Inferior parietal cortex (tissue), 1 donor: ENCODE measurements around the gene CAPN7.
A peak's percentile ranks its signal among the peaks of the same experiment; 100 is the strongest.

Source experiments
- DNase-seq: peaks from one replicate; pipeline ENCODE4 v3.0.0-alpha.2; 2016; ENCODE audit errors: extremely low spot score

The CAPN7 gene

GRCh38 chr3:15246186-15246585 is 40.1 kb downstream of the CAPN7 start:
- DNase-seq: no peak

- no peak for DNase-seq
Observed at GRCh38 chr3:15253023-15253697, 47.1 kb downstream of the CAPN7 start.

GRCh38 chr3:15255215-15255614 is 49.2 kb downstream of the CAPN7 start:
- no peak for DNase-seq

DNA sequence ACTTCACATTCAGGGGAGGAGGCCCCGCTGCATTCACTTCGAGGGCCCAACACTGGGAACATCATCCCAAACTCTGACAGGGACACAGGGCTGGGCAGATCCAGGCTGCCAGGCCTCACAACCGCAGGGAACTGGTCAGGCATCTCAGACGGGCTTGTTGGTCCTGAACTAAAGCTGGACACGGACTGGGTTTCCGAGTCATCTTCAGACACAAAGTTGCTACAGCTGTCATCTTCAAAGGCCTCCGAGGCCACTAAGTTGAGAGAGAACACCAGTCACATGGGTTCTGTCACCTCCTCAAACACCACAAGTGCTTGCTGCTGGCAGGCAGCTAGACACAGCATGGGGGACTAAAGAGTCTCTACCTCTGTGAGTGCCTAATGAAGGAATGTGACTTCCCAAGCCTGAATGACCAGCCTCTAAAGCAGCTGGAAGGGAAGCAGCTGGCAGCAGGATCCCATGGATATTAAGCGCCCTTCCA is 50.9 kb downstream of the CAPN7 start:
- no peak for DNase-seq

DNA sequence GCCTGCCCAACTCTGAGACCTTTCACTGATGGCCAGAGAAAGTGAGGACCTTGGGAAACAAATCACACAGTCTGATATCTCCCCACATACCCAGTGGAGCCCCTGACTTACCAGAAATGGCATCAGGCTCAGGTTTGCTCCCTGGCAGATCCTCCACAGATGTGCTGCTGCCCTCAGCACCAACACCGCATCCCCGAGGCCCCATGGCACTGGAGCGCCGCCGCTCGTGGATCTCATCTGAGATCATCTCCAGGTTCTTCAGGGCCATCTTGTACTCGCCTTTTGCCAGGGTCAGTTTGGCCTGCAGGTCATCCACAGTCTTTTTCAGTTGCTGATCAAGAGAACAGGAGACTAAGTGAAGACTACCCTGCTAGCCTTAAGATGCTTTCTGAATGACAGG is 52.7 kb downstream of the CAPN7 start:
- DNase-seq: no peak

- DNase-seq: no peak
Observed at GRCh38 chr3:15260531-15260930, 54.5 kb downstream of the CAPN7 start.

- DNase-seq: no peak
Observed at GRCh38 chr3:15261274-15261673, 55.2 kb downstream of the CAPN7 start.

DNA sequence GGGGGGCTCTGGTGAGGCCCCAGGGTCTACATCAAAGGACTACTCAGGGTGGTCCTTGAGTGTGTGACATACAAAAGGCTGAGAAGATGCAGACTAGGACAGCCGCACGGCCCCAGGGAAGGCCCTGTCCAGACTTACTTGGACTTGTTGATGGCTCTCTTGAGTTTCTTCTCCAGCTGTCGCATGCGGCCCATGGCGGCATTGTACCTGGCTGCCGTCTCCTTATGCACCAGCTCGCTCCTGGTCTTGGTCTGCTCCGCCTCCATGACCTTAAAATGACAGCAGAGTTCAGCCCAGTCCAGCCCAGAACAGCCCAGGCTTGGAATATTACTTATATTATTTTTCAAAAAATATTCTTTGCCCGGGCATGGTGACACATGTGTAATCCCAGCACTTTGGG is 56.0 kb downstream of the CAPN7 start:
- no peak for DNase-seq

GRCh38 chr3:15263120-15263519 is 57.1 kb downstream of the CAPN7 start:
- DNase-seq: no peak

- DNase-seq: no peak
Observed at GRCh38 chr3:15263926-15264325, 57.9 kb downstream of the CAPN7 start.

- DNase-seq: no peak
Observed at GRCh38 chr3:15264486-15264885, 58.4 kb downstream of the CAPN7 start.

DNA sequence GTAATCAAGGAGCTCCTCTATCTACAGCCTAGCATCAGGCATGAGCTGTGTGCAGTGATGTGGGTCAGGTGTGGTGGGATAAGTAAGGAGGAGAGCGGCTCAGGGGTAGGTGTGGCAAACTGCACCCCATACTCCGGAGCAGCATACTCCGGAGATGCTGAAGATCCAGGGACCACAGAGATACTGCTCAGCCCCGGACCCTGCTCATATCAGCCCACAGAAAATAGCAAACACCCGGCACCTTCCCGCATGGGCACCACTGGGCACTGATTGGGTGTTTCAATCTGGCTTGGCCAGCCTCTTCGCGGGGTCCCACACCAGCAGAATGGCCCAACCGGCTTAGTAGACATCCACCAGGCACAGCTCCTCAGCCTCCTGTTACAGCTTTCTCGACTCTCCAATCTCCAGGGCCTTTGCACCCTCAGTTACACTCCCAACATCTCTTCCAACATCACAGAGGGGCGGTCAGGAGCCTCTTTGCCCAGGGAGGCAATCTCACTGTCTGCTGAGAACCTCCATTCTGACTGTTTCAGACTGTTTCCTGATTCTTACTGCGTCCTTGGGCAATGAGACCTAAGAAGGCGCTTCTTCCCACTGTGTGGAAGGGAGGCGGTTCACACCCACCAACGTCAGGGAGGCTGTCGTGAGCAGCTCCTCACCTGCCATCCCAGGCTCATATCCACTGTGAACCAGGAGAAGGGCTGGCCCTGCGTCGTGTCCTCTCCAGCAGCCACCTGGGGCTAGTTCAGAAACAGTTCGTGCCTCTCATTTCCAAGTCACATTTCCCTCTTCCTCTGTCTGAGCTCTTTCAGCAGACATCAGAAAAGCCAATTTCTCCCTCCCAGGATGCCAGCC is 59.8 kb downstream of the CAPN7 start:
- DNase-seq: no peak

GRCh38 chr3:15266510-15267376 is 60.7 kb downstream of the CAPN7 start:
- no peak for DNase-seq

- DNase-seq: no peak
Observed at GRCh38 chr3:15267502-15267901, 61.5 kb downstream of the CAPN7 start.

DNA sequence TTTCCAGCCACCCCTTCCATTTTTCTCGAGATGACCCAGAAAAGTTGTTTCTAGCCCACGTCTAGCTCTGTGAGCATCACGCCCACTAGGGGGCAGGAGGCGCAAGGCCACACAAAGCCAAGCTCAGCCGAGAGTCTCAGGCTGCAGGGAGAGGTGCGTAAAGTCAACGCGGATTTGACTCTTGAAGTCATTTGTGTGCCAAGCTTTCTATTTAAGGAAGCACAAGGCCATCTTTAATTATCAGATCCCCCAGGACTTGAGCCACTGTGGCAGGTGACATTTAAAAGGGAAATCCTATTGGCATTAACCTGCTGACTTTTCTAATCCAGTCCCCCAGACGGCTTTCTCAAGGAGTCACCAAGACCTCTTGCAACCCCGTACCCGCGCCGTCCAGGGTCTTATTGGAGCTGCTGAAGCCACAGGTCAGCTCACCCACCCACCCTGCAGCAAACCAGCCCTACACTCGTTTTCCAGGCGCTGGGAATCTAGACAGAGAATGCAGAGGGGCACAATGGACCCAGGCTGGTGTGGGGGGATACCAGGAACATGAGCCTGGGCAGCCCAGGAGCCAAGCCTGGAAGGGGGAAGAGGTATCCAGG is 62.1 kb downstream of the CAPN7 start:
- DNase-seq: peak; percentile 92

GRCh38 chr3:15269091-15269989 is 63.3 kb downstream of the CAPN7 start:
- DNase-seq: peak; percentile 91

DNA sequence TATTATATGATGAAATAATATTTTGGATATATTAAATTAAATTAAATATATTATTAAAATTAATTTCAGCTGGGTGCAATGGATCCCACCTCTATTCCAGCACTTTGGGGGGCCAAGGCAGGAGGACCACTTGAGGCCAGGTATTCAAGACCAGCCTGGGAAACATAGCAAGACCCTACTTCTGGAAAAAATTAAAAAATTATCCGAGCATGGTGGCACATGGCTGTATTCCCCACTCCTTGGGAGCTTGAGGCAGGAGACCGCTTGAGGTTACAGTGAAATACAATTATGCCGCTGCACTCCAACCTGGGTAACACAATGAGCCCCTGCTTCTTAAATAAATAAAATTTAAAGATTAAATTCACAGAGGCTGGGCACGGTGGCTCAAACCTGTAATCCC is 65.0 kb downstream of the CAPN7 start:
- DNase-seq: no peak

- DNase-seq: no peak
Observed at GRCh38 chr3:15271785-15272381, 65.8 kb downstream of the CAPN7 start.

GRCh38 chr3:15272426-15273196 is 66.6 kb downstream of the CAPN7 start:
- DNase-seq: no peak

- DNase-seq: no peak
Observed at GRCh38 chr3:15273227-15273626, 67.2 kb downstream of the CAPN7 start.
